Stomach (tissue), 4 donors: ENCODE results near the gene MOB3B.

Experiments used
- CTCF ChIP-seq, 7 experiments: fragments of 450-650 bp in 4 of 7; fragments of 200-600 bp in 3 of 7; sonication (generic) in 3 of 7; IDR thresholded peaks; one replicate each; pipeline ENCODE4 v1.5.1; 2016 to 2019; ENCODE audit warnings: antibody characterized with exemption in 7 of 7, control low read depth in 2 of 7, mild to moderate bottlenecking in 1 of 7
- POLR2A ChIP-seq, 4 donors: fragments of 450-650 bp; IDR thresholded peaks; one replicate each; pipeline ENCODE4 v1.6.1; 2016; ENCODE audit warnings: antibody characterized with exemption in 4 of 4, control low read depth in 2 of 4, mild to moderate bottlenecking in 1 of 4, moderate library complexity in 1 of 4
- POLR2AphosphoS5 ChIP-seq, 3 donors: sonication (generic); formaldehyde crosslinking; IDR thresholded peaks; one replicate each; pipeline ENCODE4 v1.6.1; 2016; ENCODE audit warnings: antibody characterized with exemption in 3 of 3

GRCh38 chr9:27496135-27496504 is 33.5 kb downstream of the MOB3B start:
- TF ChIP-seq CTCF (IDR thresholded peaks at IDR 0.05) = no peak
- no peak for TF ChIP-seq POLR2A (IDR thresholded peaks at IDR 0.05)
- TF ChIP-seq POLR2AphosphoS5 (IDR thresholded peaks at IDR 0.05) = no peak
